ENCODE results near the gene UMPS. TPM values are rescaled to one million over a fixed set of nuclear protein-coding genes. Genes with fewer than 3 reads are reported as not detected.

Gene UMPS
- total and polyA plus RNA-seq, 2 of the 4 experiments (the other 2 are of a cell fraction) = 18.7 to 26.7 TPM

GRCh38 chr3:124786511-124787241 is 56.4 kb downstream of the UMPS start:
- H3K27me3 ChIP-seq (ENCODE audit: control insufficient read depth, insufficient read depth, low read length) = no peaks in the 10 kb centered on the region
- no peak overlapping the region for H2AFZ ChIP-seq (replicated peaks; ENCODE audit: low read length, poor library complexity)
- peaks cover 4% of the 10 kb centered on the region; the same call in 1 of the 2 replicates for H3K36me3 ChIP-seq (ENCODE audit: control insufficient read depth, insufficient read depth, low read length)
- H4K91ac ChIP-seq (ENCODE audit: insufficient read depth, low read depth, low read length) = peak overlapping the region; percentile 24; the same call in 1 of the 2 replicates
- peaks cover 14% of the 10 kb centered on the region for H3K4me1 ChIP-seq (ENCODE audit: control insufficient read depth, insufficient read depth, low read length)
- peak overlapping the region; percentile 78 for H3K4ac ChIP-seq (ENCODE audit: low read depth, low read length)
- peak; percentile 74 for TF ChIP-seq SMC3 (IDR thresholded peaks at IDR 0.05; ENCODE audit: low read depth, low read length)
- no peak for TF ChIP-seq POLR2A (IDR thresholded peaks at IDR 0.05; ENCODE audit: low read depth, low read length)
- no peak for TF ChIP-seq MAFK (IDR thresholded peaks at IDR 0.05; ENCODE audit: low read depth, low read length)
- peak; percentile 57 for TF ChIP-seq CTCF (conservative IDR thresholded peaks at IDR 0.05; ENCODE audit: low read depth, low read length)
- no peak for TF ChIP-seq ELK1 (IDR thresholded peaks at IDR 0.05; ENCODE audit: borderline replicate concordance, low read depth, low read length)
- TF ChIP-seq FOS (IDR thresholded peaks at IDR 0.05; ENCODE audit: low read depth, low read length) = no peak
- no peak for TF ChIP-seq MXI1 (IDR thresholded peaks at IDR 0.05; ENCODE audit: borderline replicate concordance, low read depth, low read length)
- peak; percentile 55 for TF ChIP-seq RAD21 (IDR thresholded peaks at IDR 0.05; ENCODE audit: low read length)
- H2AK5ac ChIP-seq (ENCODE audit: low read depth, low read length) = peak overlapping the region; percentile 66
- H3K4me2 ChIP-seq (ENCODE audit: low read depth, low read length) = no peak overlapping the region
- peak; percentile 60 for DNase-seq
- H3K27ac ChIP-seq (ENCODE audit: insufficient read depth, low read length) = no peak overlapping the region
- no peak overlapping the region; the same call in 1 of the 2 replicates for H4K5ac ChIP-seq (ENCODE audit: low read depth, low read length)
- H3K9ac ChIP-seq (ENCODE audit: low read depth, low read length) = no peak overlapping the region
- H2BK120ac ChIP-seq (ENCODE audit: low read depth, low read length) = peak overlapping the region; percentile 64
- peak overlapping the region; percentile 80; the same call in 1 of the 2 replicates for H3K14ac ChIP-seq (replicated peaks; ENCODE audit: low read depth, low read length)
- ATAC-seq (ENCODE audit: low read depth) = peak; percentile 53
- H4K20me1 ChIP-seq (ENCODE audit: insufficient read depth, low read length) = peaks cover 12% of the 10 kb centered on the region; the same call in 1 of the 2 replicates
- no peak overlapping the region; the same call in 1 of the 2 replicates for H3K23ac ChIP-seq (ENCODE audit: low read depth, low read length)
- H4K8ac ChIP-seq (ENCODE audit: low read depth in 2 of 2, low read length in 2 of 2) = peak overlapping the region in 1 of 2 experiments; percentile 71; a peak in 1 of 4 replicates
- H2BK20ac ChIP-seq (ENCODE audit: low read depth, low read length) = peak overlapping the region; percentile 60
- peaks cover 19% of the 10 kb centered on the region for H3K9me1 ChIP-seq (ENCODE audit: insufficient read depth, low read length)
- no peak overlapping the region for H3K4me3 ChIP-seq (ENCODE audit: insufficient read depth, low read depth, low read length)
- in situ Hi-C loops (cut with MboI; ENCODE audit: low sequenced_read_pairs) = no loop called here
- intact Hi-C loops (cut with micrococcal nuclease) = loop anchor here (1.0 kb wide), 2 partner anchors 99 to 115 kb away; no protein-coding TSS in a partner anchor
- H2BK5ac ChIP-seq (ENCODE audit: low read depth, low read length, poor library complexity, severe bottlenecking) = no peak overlapping the region
- H3K79me1 ChIP-seq (ENCODE audit: low read depth in 1 of 2, low read length in 2 of 2) = peaks cover 8 to 72% of the 10 kb centered on the region in 2 experiments; a peak in 3 of 4 replicates
- POLR2A ChIA-PET (ENCODE audit: unreplicated experiment) = no interaction called here
- peak overlapping the region; percentile 18; the same call in 1 of the 2 replicates for H3K18ac ChIP-seq (ENCODE audit: low read depth, low read length)
- peak overlapping the region; percentile 59; the same call in 1 of the 3 replicates for H2BK15ac ChIP-seq (ENCODE audit: low read depth, low read length)
- no CpG with 5 or more reads among the region's 6 CpGs for WGBS, 2 experiments (ENCODE audit: extremely low coverage in 2 of 2, insufficient read length in 1 of 2)
- no TSS peak for BruUV-seq (replicated peaks)
- no peak overlapping the region for H3K56ac ChIP-seq (ENCODE audit: extremely low read depth, insufficient read depth, low read length)
- CTCF ChIA-PET = interaction anchor here (0.6 to 2.4 kb wide), 10 partner anchors 11 to 801 kb away, joined by 3 to 13 read pairs (median 3); no protein-coding TSS in a partner anchor
- H2AK9ac ChIP-seq (replicated peaks; ENCODE audit: low read depth, low read length, poor library complexity) = peak overlapping the region; percentile 74
- no peaks in the 10 kb centered on the region for H3K9me3 ChIP-seq (ENCODE audit: control insufficient read depth, insufficient read depth, low read length)
- dilution Hi-C loops (cut with HindIII; ENCODE audit: low sequenced_read_pairs, unreplicated experiment) = no loop called here
